SJCRH30 (cell line): ENCODE results near the gene LRRC1. TPM values are rescaled to one million over a fixed set of nuclear protein-coding genes. Genes with fewer than 3 reads are reported as not detected.

Experiments used
- DNase-seq, 2 experiments: peaks; one replicate each; pipeline ENCODE4 v3.0.0-alpha.2; 2015 to 2020
- H3K27ac ChIP-seq: fragments of 250-450 bp; sonication (Bioruptor Pico); 2 replicates; pipeline ENCODE4 v1.5.1; 2020; ENCODE audit warnings: mild to moderate bottlenecking, moderate library complexity
- H3K27me3 ChIP-seq: fragments of 250-450 bp; sonication (Bioruptor Pico); 2 replicates; pipeline ENCODE4 v1.5.1; 2020; ENCODE audit warnings: mild to moderate bottlenecking, moderate library complexity
- H3K36me3 ChIP-seq: fragments of 250-450 bp; sonication (Bioruptor Pico); 2 replicates; pipeline ENCODE4 v1.5.1; 2020; ENCODE audit warnings: mild to moderate bottlenecking, moderate library complexity
- H3K4me1 ChIP-seq: fragments of 250-450 bp; sonication (Bioruptor Pico); 2 replicates; pipeline ENCODE4 v1.5.1; 2020; ENCODE audit warnings: mild to moderate bottlenecking, moderate library complexity
- H3K4me3 ChIP-seq: fragments of 250-450 bp; sonication (Bioruptor Pico); 2 replicates; pipeline ENCODE4 v1.5.1; 2020; ENCODE audit warnings: mild to moderate bottlenecking, moderate library complexity
- H3K9me3 ChIP-seq: fragments of 250-450 bp; sonication (Bioruptor Pico); replicated peaks from 2 replicates; pipeline ENCODE4 v1.5.1; 2020; ENCODE audit warnings: mild to moderate bottlenecking, moderate library complexity
- total RNA-seq: library from RNA; depleted of rRNA; stranded (reverse); fragments of >200 nt; shearing (Covaris generic); gene quantifications from 2 replicates; pipeline ENCODE4 v1.2.3, GENCODE V29; 2014; rRNA removed

LRRC1 gene
- total RNA-seq, 1 experiment from 2014 or later = 7.4 TPM

- no peaks in the 10 kb centered on the region for H3K27me3 ChIP-seq
- no peak overlapping the region for H3K4me3 ChIP-seq
- no peak overlapping the region for H3K27ac ChIP-seq
- no peaks in the 10 kb centered on the region for H3K36me3 ChIP-seq
- no peak for DNase-seq
- no peaks in the 10 kb centered on the region for H3K9me3 ChIP-seq
- H3K4me1 ChIP-seq = no peaks in the 10 kb centered on the region
Measured at GRCh38 chr6:53967415-53967814, 172.6 kb downstream of the LRRC1 start.

Other genes starting within 250 kb of the LRRC1 start
- 3.9 and 4.4 TPM in 2 replicates for gene GCLC, start 249.9 kb upstream of the LRRC1 start, total RNA-seq
- gene KLHL31, start 129.2 kb upstream of the LRRC1 start, total RNA-seq = 1.8 and 1.9 TPM in 2 replicates